ENCODE results near the gene THRB.

The THRB gene

DNA sequence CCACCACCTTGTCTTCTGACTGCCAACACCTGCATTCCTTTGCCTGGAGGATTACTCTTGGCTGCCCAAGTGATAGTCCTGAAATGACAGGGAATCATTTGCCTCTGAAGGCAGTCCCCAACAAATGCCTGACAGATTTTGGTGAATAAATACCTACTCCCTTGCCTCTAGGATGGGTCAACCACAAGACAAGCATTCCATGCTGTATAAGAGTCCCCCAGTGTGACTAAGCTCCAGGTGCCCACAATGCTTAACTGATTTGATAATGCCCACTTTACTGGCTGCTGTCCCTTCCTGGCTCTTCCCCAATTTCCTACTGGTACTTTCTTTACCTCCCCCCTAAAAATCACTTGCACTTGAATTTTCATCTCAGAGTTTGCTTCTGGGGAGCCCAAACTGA lies 14.8 kb downstream of the THRB start:
- FAIRE-seq (no peak), DNase-seq (ENCODE audit: insufficient read length, low spot score) (no peak)
- no peak for TF ChIP-seq POU2F2 (IDR thresholded peaks at IDR 0.05; ENCODE audit: low read depth, low read length)

DNA sequence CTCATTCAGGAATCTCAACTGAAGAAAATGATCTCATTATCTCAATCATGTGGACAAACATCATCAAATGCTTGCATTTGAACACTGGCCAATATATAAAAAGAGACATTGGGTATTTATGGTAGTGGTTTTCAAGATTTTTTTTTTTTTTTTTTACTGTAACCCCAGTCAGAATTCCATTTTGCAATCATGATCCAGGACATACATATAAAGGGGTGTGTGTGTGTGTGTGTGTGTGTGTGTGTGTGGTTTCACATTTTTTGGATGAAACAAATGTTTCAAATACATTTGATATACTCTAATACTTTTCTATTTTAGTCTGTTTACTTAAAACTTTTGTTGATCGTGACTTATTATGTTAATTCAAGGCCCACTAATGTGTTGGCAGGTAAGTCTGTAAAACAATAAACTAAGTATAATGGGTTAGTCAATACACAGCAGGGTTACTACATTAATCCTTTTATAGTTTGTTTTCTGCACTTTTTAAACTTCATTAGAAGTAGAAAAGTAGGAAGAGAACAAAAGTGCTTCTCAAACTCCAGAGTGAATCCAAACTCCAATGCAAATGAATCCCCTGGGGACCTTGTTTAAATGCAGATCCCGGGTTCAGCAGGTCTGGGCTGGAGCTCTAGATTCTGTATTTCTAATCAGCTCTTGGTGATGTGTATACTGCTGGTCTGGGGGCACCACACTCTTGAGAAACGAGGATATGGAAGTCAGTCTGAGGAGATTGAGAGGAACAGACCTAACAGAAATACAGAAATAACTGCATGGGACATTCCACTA lies 17.6 kb downstream of the THRB start:
- DNase-seq (ENCODE audit: insufficient read length, low spot score) (no peak), FAIRE-seq (no peak)
- TF ChIP-seq POU2F2 (IDR thresholded peaks at IDR 0.05; ENCODE audit: low read depth, low read length) (no peak), PAX5 (IDR thresholded peaks at IDR 0.05; ENCODE audit: insufficient read depth, low read length, severe bottlenecking) (no peak), TAF1 (IDR thresholded peaks at IDR 0.05; ENCODE audit: low read depth, low read length) (no peak), POLR2AphosphoS5 (IDR thresholded peaks at IDR 0.05; ENCODE audit: low read depth, low read length) (no peak), SPI1 (IDR thresholded peaks at IDR 0.05; ENCODE audit: low read depth, low read length) (no peak), POLR2A (IDR thresholded peaks at IDR 0.05; ENCODE audit: low read depth, low read length) (no peak)

DNA sequence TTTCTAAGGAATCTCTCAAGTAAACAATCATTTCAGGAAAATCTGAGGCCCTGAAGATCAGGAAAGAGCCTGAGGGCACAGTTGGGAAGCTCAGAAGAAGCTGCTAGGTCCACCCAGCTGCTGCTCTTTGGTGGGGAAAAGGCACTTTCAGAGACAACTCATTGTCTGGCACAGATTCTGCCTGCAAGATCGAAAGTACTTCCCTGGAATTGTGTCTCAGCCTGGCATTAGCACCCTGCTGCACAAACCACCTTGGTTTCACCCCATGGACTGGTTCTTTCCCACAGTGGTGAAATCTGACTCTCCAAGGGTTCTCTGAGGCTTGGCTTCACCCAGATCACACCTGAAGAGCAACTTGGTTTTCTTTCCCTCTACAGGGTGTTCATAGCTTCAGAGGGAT lies 18.7 kb downstream of the THRB start:
- TF ChIP-seq TAF1 (IDR thresholded peaks at IDR 0.05; ENCODE audit: low read depth, low read length): no peak
- DNase-seq (ENCODE audit: insufficient read length, low spot score) (no peak), FAIRE-seq (no peak)

DNA sequence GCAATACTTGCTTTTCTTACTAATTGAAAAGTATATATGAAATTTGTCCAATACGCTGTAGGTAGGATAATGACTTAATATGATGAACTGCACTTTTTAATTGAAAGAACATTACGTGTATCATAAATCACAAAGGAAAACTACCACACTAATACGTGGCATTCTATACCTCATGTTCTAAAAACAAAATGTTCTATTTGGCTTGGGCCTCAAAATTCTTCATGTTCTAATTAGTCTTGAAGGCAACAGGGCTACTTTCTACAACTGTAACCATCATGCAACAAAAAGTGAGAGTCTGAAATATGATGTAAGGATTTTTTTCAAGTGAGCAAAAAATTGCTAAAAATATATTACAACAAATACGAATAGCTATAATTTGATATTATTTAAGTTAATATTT lies 19.8 kb downstream of the THRB start:
- FAIRE-seq: no peak
- TF ChIP-seq POLR2AphosphoS5 (IDR thresholded peaks at IDR 0.05; ENCODE audit: low read depth, low read length) (no peak), SPI1 (IDR thresholded peaks at IDR 0.05; ENCODE audit: low read depth, low read length) (no peak), POLR2A (IDR thresholded peaks at IDR 0.05; ENCODE audit: low read depth, low read length) (no peak), POU2F2 (IDR thresholded peaks at IDR 0.05; ENCODE audit: low read depth, low read length) (no peak), PAX5 (IDR thresholded peaks at IDR 0.05; ENCODE audit: insufficient read depth, low read length, severe bottlenecking) (no peak), TAF1 (IDR thresholded peaks at IDR 0.05; ENCODE audit: low read depth, low read length) (no peak)
- no peak for DNase-seq (ENCODE audit: insufficient read length, low spot score)

DNA sequence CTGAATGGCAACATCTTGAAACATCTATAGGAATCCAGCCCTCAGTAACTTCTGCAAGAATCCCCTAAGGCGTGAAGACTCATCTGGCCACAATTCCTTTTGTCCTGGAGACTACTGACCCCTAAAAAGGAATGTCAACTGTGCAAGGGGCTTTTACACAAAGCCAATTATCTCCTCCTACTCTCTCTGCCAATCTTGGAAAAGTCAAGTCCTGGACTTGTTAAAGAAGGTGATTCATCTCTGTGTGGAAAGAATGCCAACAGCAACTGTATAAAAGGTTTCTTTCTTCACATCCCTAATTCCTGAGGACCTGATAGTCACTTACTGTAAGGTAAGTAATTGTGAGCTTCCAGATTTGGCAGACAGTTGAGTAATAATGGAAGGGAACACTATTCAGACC lies 22.3 kb downstream of the THRB start:
- FAIRE-seq: no peak
- no peak for DNase-seq (ENCODE audit: insufficient read length, low spot score)
- no peak for TF ChIP-seq POU2F2 (IDR thresholded peaks at IDR 0.05; ENCODE audit: low read depth, low read length)
- no peak for TF ChIP-seq SPI1 (IDR thresholded peaks at IDR 0.05; ENCODE audit: low read depth, low read length)
- TF ChIP-seq TAF1 (IDR thresholded peaks at IDR 0.05; ENCODE audit: low read depth, low read length): no peak
- no peak for TF ChIP-seq POLR2AphosphoS5 (IDR thresholded peaks at IDR 0.05; ENCODE audit: low read depth, low read length)
- TF ChIP-seq PAX5 (IDR thresholded peaks at IDR 0.05; ENCODE audit: insufficient read depth, low read length, severe bottlenecking): no peak
- no peak for TF ChIP-seq POLR2A (IDR thresholded peaks at IDR 0.05; ENCODE audit: low read depth, low read length)

DNA sequence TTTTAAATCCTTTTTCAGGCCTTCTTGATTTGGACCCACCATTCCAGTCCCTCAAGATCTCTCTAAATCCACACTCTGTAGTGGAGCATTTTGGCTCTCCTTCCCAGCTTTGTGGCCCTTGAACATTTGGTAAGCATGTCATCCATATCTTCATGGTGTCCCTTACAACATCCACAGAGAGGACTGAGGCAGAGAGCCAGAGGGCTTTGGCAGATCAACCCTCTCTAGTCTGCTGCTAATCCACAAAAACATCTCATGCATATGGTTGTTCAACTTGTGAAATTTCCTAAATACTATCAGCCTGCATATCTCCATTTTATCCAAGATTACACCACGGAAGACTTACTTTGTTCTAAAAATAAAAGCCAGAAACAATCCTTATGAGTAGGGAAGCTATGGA lies 23.2 kb downstream of the THRB start:
- DNase-seq (ENCODE audit: insufficient read length, low spot score) (no peak), FAIRE-seq (no peak)
- TF ChIP-seq PAX5 (IDR thresholded peaks at IDR 0.05; ENCODE audit: insufficient read depth, low read length, severe bottlenecking): no peak
- TF ChIP-seq TAF1 (IDR thresholded peaks at IDR 0.05; ENCODE audit: low read depth, low read length): no peak
- no peak for TF ChIP-seq POLR2A (IDR thresholded peaks at IDR 0.05; ENCODE audit: low read depth, low read length)
- TF ChIP-seq POLR2AphosphoS5 (IDR thresholded peaks at IDR 0.05; ENCODE audit: low read depth, low read length): no peak
- TF ChIP-seq POU2F2 (IDR thresholded peaks at IDR 0.05; ENCODE audit: low read depth, low read length): no peak
- TF ChIP-seq SPI1 (IDR thresholded peaks at IDR 0.05; ENCODE audit: low read depth, low read length): no peak

DNA sequence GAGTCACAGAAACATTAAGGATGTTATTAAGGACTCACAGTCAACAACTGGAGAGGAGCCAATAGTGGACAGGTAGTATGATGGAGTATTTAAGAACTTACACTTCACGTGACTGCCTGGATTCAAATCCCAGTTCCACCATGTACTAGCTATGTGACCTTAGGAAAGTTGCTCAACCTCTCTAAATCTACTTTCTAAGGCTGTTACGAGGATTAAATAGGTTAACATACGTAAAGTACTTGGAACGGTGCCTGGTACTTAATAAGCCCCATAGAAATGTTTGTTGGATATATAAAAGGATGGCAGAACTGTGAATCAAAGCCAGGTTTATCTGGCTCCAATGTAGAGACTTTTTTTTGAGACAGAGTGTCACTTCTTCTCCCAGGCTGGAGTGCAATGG lies 24.4 kb downstream of the THRB start:
- DNase-seq (ENCODE audit: insufficient read length, low spot score): no peak
- no peak for TF ChIP-seq POU2F2 (IDR thresholded peaks at IDR 0.05; ENCODE audit: low read depth, low read length)
- no peak for TF ChIP-seq POLR2A (IDR thresholded peaks at IDR 0.05; ENCODE audit: low read depth, low read length)
- no peak for TF ChIP-seq TAF1 (IDR thresholded peaks at IDR 0.05; ENCODE audit: low read depth, low read length)
- TF ChIP-seq POLR2AphosphoS5 (IDR thresholded peaks at IDR 0.05; ENCODE audit: low read depth, low read length): no peak
- TF ChIP-seq PAX5 (IDR thresholded peaks at IDR 0.05; ENCODE audit: insufficient read depth, low read length, severe bottlenecking): no peak
- TF ChIP-seq SPI1 (IDR thresholded peaks at IDR 0.05; ENCODE audit: low read depth, low read length): no peak
- no peak for FAIRE-seq

DNA sequence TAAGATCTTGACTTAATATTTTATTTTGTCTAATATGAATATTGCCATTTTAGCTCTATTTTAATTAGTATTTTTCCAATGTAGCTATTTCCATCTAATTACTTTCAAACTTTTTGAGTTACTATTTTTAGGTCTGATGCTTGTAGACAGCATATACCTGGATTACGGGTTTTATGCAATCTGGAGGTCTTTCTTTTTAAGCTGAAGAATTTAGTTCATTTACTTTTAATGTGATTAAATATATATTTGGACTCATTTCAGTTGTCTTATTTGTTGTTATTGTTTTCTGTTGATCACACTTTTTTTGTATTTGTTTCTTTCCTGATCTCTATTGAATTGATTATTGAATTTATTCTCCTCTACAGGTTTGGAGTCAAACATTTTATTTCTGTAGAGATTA lies 30.3 kb downstream of the THRB start:
- TF ChIP-seq POLR2AphosphoS5 (IDR thresholded peaks at IDR 0.05; ENCODE audit: low read depth, low read length): no peak
- TF ChIP-seq PAX5 (IDR thresholded peaks at IDR 0.05; ENCODE audit: insufficient read depth, low read length, severe bottlenecking): no peak
- DNase-seq (ENCODE audit: insufficient read length, low spot score) (no peak), FAIRE-seq (no peak)

DNA sequence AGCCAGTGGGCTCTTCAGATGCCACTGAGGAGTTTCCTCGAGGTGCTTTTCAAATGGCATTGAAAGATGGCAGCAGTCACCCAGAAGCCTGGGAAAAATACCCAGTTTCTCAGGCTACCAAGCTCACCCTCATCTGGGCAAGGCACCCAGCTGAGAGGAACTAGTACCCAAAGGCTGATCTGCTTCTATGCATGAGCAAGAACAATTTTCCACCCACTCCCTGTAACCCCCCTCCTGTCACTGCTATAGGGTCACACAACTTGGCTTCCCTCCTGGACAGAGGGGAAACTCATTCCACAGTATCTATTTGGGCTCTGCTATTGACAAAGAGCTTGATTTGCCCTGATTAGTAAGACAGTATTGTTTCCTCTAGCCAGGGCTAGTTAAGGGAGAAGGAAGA lies 31.9 kb downstream of the THRB start:
- FAIRE-seq: no peak
- TF ChIP-seq POLR2A (IDR thresholded peaks at IDR 0.05; ENCODE audit: low read depth, low read length) (no peak), TAF1 (IDR thresholded peaks at IDR 0.05; ENCODE audit: low read depth, low read length) (no peak), SPI1 (IDR thresholded peaks at IDR 0.05; ENCODE audit: low read depth, low read length) (no peak), POLR2AphosphoS5 (IDR thresholded peaks at IDR 0.05; ENCODE audit: low read depth, low read length) (no peak), POU2F2 (IDR thresholded peaks at IDR 0.05; ENCODE audit: low read depth, low read length) (no peak), PAX5 (IDR thresholded peaks at IDR 0.05; ENCODE audit: insufficient read depth, low read length, severe bottlenecking) (no peak)
- no peak for DNase-seq (ENCODE audit: insufficient read length, low spot score)

DNA sequence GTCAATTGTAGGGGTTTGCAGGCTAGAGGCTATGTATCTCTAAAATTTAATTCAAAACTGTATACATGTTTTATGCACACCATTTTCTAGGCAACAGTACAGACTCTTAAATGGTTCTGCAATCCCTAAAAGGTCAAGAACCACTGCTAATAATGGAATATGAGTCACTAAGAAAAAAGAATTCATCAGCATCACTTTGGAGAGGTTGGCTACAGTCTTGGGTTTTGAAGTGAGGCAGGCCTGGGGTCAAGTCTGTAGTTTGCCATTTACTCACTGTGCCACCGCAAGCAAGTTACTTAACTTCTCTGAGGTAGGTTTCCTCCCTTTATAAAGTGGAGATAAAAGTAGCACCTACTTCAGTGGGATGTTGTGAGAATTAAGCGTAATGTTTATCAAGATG lies 33.7 kb downstream of the THRB start:
- DNase-seq (ENCODE audit: insufficient read length, low spot score) (no peak), FAIRE-seq (no peak)
- TF ChIP-seq SPI1 (IDR thresholded peaks at IDR 0.05; ENCODE audit: low read depth, low read length) (no peak), PAX5 (IDR thresholded peaks at IDR 0.05; ENCODE audit: insufficient read depth, low read length, severe bottlenecking) (no peak), POU2F2 (IDR thresholded peaks at IDR 0.05; ENCODE audit: low read depth, low read length) (no peak), TAF1 (IDR thresholded peaks at IDR 0.05; ENCODE audit: low read depth, low read length) (no peak), POLR2AphosphoS5 (IDR thresholded peaks at IDR 0.05; ENCODE audit: low read depth, low read length) (no peak), POLR2A (IDR thresholded peaks at IDR 0.05; ENCODE audit: low read depth, low read length) (no peak)
